K562 (cell line): Measurements from ENCODE around the gene HEMGN. TPM values are rescaled to one million over a fixed set of nuclear protein-coding genes. Genes with fewer than 3 reads are reported as not detected.
A peak's percentile ranks its signal among the peaks of the same experiment; 100 is the strongest.

ENCODE experiments used
- BCL6 ChIP-seq: fragments of 250-450 bp; sonication (Bioruptor Pico); IDR thresholded peaks from 2 replicates; pipeline ENCODE4 v1.4.0; 2020
- BMI1 ChIP-seq: fragments of 150-350 bp; IDR thresholded peaks from 2 replicates; pipeline ENCODE4 v1.6.1; 2014; ENCODE audit warnings: low read length
- E2F3 ChIP-seq: fragments of 250-450 bp; sonication (Bioruptor Pico); IDR thresholded peaks from 2 replicates; pipeline ENCODE4 v1.4.0; 2020; ENCODE audit warnings: mild to moderate bottlenecking
- E2F5 ChIP-seq: sonication (generic); formaldehyde crosslinking; IDR thresholded peaks from 2 replicates; pipeline ENCODE4 v1.8.0; 2022; ENCODE audit warnings: mild to moderate bottlenecking, missing genetic modification reagents
- E2F8 ChIP-seq: fragments of 450-650 bp; IDR thresholded peaks from 2 replicates; pipeline ENCODE4 v1.7.1; 2018; ENCODE audit warnings: mild to moderate bottlenecking, low read depth; ENCODE audit not compliant: partially characterized antibody
- EZH2 ChIP-seq: IDR thresholded peaks from 2 replicates; pipeline ENCODE4 v1.6.1; 2012; ENCODE audit warnings: low read depth, mild to moderate bottlenecking, inconsistent platforms, low read length, borderline replicate concordance
- FOXP4 ChIP-seq: sonication (generic); formaldehyde crosslinking; IDR thresholded peaks from 2 replicates; pipeline ENCODE4 v1.8.0; 2022; ENCODE audit warnings: mild to moderate bottlenecking, missing genetic modification reagents, borderline replicate concordance
- GABPB1 ChIP-seq: sonication (generic); formaldehyde crosslinking; IDR thresholded peaks from 2 replicates; pipeline ENCODE4 v1.8.0; 2022; ENCODE audit warnings: mild to moderate bottlenecking, missing genetic modification reagents
- L3MBTL2 ChIP-seq: fragments of 450-650 bp; IDR thresholded peaks from 2 replicates; pipeline ENCODE4 v1.6.1; 2016; ENCODE audit warnings: mild to moderate bottlenecking, moderate library complexity
- NEUROD1 ChIP-seq: fragments of 150-350 bp; IDR thresholded peaks from 2 replicates; pipeline ENCODE4 v1.6.1; 2014; ENCODE audit warnings: borderline replicate concordance, low read length, low read depth; ENCODE audit not compliant: partially characterized antibody
- PHB ChIP-seq: fragments of 250-450 bp; sonication (Bioruptor Pico); IDR thresholded peaks from 2 replicates; pipeline ENCODE4 v1.5.0; 2021
- PHF20 ChIP-seq: fragments of 450-650 bp; IDR thresholded peaks from 2 replicates; pipeline ENCODE4 v1.6.1; 2018; ENCODE audit not compliant: partially characterized antibody
- PRMT5 ChIP-seq: sonication (generic); formaldehyde crosslinking; IDR thresholded peaks from 2 replicates; pipeline ENCODE4 v1.5.0; 2020; ENCODE audit warnings: missing genetic modification reagents
- RNF219 ChIP-seq: fragments of 250-450 bp; sonication (Bioruptor Pico); IDR thresholded peaks from 2 replicates; pipeline ENCODE4 v1.5.0; 2022; ENCODE audit warnings: mild to moderate bottlenecking
- SMAD3 ChIP-seq: fragments of 450-650 bp; formaldehyde crosslinking; conservative IDR thresholded peaks from 2 replicates; pipeline ENCODE4 v1.4.0; 2020; ENCODE audit warnings: mild to moderate bottlenecking
- SPI1 ChIP-seq: IDR thresholded peaks from 2 replicates; pipeline ENCODE4 v1.6.1; 2011; ENCODE audit warnings: low read depth, low read length, control low read depth, borderline replicate concordance
- USF2 ChIP-seq: sonication (generic); formaldehyde crosslinking; IDR thresholded peaks from 2 replicates; pipeline ENCODE4 v1.5.0; 2020; ENCODE audit warnings: missing genetic modification reagents
- ZNF140 ChIP-seq: fragments of 250-450 bp; sonication (Bioruptor Pico); IDR thresholded peaks from 2 replicates; pipeline ENCODE4 v1.8.0; 2021; ENCODE audit warnings: moderate library complexity, mild to moderate bottlenecking, inconsistent platforms
- ZNF766 ChIP-seq: fragments of 200-800 bp; sonication (Bioruptor generic); conservative IDR thresholded peaks from 2 replicates; pipeline ENCODE4 v1.6.1; 2016; ENCODE audit warnings: missing genetic modification characterization, missing compliant biosample characterization
- polyA plus RNA-seq, 8 experiments: library from polyadenylated mRNA; depleted of rRNA in 4 of 8; stranded (reverse) in 5 of 8; unstranded in 3 of 8; fragments of >200 nt; fragmentation: Nextera tagmentation in 2 of 8; fragmentation: Illumina TruSeq in 1 of 8; extraction: Ambion mirVana in 2 of 8; extraction: Trizol in 1 of 8; gene quantifications; 2 replicates each; pipeline versions ENCODE4 v1.2.1 to v1.2.3, GENCODE V29; 2011 to 2014; ENCODE audit warnings: inconsistent platforms in 1 of 8, missing spikeins in 1 of 8
- total RNA-seq, 7 experiments: library from RNA; depleted of rRNA in 6 of 7; stranded (reverse); fragments of >200 nt in 6 of 7; fragmentation: Illumina TruSeq in 2 of 7; extraction: Trizol in 2 of 7; gene quantifications; 2 replicates each; pipeline versions ENCODE4 v1.2.1 to v1.2.3, GENCODE V29; 2011 to 2021; ENCODE audit warnings: low replicate concordance in 1 of 7

HEMGN gene
- total and polyA plus RNA-seq, 9 of the 15 experiments (the other 6 are each of a cell fraction or from before 2014, with no cell fraction given), result 56.3 to 258 (median 137) TPM

- TF ChIP-seq FOXP4 (CRISPR knock-in tag) (no peak), EZH2 (no peak), RNF219 (CRISPR knock-in tag) (peak; percentile 64; the same call in 1 of the 2 replicates), ZNF766 (peak; percentile 86), E2F3 (CRISPR knock-in tag) (peak; percentile 83), BCL6 (CRISPR knock-in tag) (0 out of 2 replicates have a peak, but pooled peaks have one; percentile 41), PRMT5 (CRISPR knock-in tag) (no peak), ZNF140 (CRISPR knock-in tag) (0 out of 2 replicates have a peak, but pooled peaks have one; percentile 32), SMAD3 (peak; percentile 77; the same call in 1 of the 2 replicates), L3MBTL2 (peak; percentile 97), E2F8 (peak; percentile 81), BMI1 (peak; percentile 6; the same call in 1 of the 2 replicates), GABPB1 (CRISPR knock-in tag) (peak; percentile 93), PHF20 (no peak), USF2 (CRISPR knock-in tag) (peak; percentile 100), SPI1 (peak; percentile 80), E2F5 (CRISPR knock-in tag) (peak; percentile 97), PHB (CRISPR knock-in tag) (no peak), NEUROD1 (peak; percentile 69)
Observed at GRCh38 chr9:97921959-97922724, 15.8 kb downstream of the HEMGN start, which contains the start of gene TRMO (continued).
